SK-N-SH (cell line): ENCODE results near the gene GORASP1. TPM values are rescaled to one million over a fixed set of nuclear protein-coding genes. Genes with fewer than 3 reads are reported as not detected.

Source experiments
- CTCF ChIA-PET: fragments of 300-600, 350-600 bp; formaldehyde crosslinking; extraction: SDS; loops from one replicate; lab custom pipeline; 2021; lab: Yijun Ruan, JAX
- POLR2A ChIA-PET: fragments of 350-600 bp; sonication (Branson Sonifier 250); formaldehyde crosslinking; extraction: SDS; loops from one replicate; lab custom pipeline; 2020; ENCODE audit warnings: antibody characterized with exemption, inconsistent platforms; lab: Yijun Ruan, JAX
- DNase-seq: peaks from one replicate; pipeline ENCODE4 v3.0.0; 2012
- H2AFZ ChIP-seq: fragments of 200-600 bp; sonication (generic); 2 replicates; pipeline ENCODE4 v1.8.1; 2016; ENCODE audit warnings: antibody characterized with exemption, mild to moderate bottlenecking, low read depth
- H3F3A ChIP-seq: fragments of 200-600 bp; sonication (generic); replicated peaks from 2 replicates; pipeline ENCODE3; 2016; ENCODE audit warnings: antibody characterized with exemption, mild to moderate bottlenecking; ENCODE audit not compliant: insufficient read depth
- H3K27ac ChIP-seq, 2 experiments: fragments of 200-500 bp in 1 of 2; fragments of 200-600 bp in 1 of 2; sonication (Bioruptor generic) in 1 of 2; sonication (generic), shearing (Covaris generic) in 1 of 2; 2 replicates each; pipeline versions ENCODE4 v1.5.1 to v1.6.1; 2014 to 2016; ENCODE audit warnings: low read depth in 2 of 2, inconsistent platforms in 1 of 2, low read length in 1 of 2, mild to moderate bottlenecking in 1 of 2, mixed read lengths in 1 of 2
- H3K27me3 ChIP-seq: fragments of 200-600 bp; sonication (generic), shearing (Covaris generic); 2 replicates; pipeline ENCODE4 v1.6.1; 2016; ENCODE audit warnings: mixed run types; ENCODE audit not compliant: insufficient read depth
- H3K36me3 ChIP-seq, 2 experiments: fragments of 200-500 bp in 1 of 2; fragments of 200-600 bp in 1 of 2; sonication (Bioruptor generic) in 1 of 2; sonication (generic) in 1 of 2; replicated peaks in 1 of 2; 2 replicates each; pipeline versions ENCODE3 to v1.5.1; 2014 to 2016; ENCODE audit warnings: low read length in 1 of 2, mild to moderate bottlenecking in 1 of 2; ENCODE audit not compliant: insufficient read depth in 2 of 2, control insufficient read depth in 1 of 2
- H3K4me1 ChIP-seq, 2 experiments: fragments of 200-500 bp in 1 of 2; fragments of 200-600 bp in 1 of 2; sonication (Bioruptor generic) in 1 of 2; sonication (generic), shearing (Covaris generic) in 1 of 2; 2 replicates each; pipeline versions ENCODE4 v1.5.1 to v1.6.1; 2014 to 2016; ENCODE audit warnings: low read depth in 1 of 2, low read length in 1 of 2, mixed run types in 1 of 2; ENCODE audit not compliant: insufficient read depth in 2 of 2, control insufficient read depth in 1 of 2
- H3K4me2 ChIP-seq: fragments of 200-600 bp; sonication (generic), shearing (Covaris generic); 2 replicates; pipeline ENCODE4 v1.6.1; 2017; ENCODE audit warnings: mixed run types
- H3K4me3 ChIP-seq, 2 experiments: fragments of 200-500 bp in 1 of 2; fragments of 200-600 bp in 1 of 2; sonication (Bioruptor generic) in 1 of 2; sonication (generic), shearing (Covaris generic) in 1 of 2; 2 replicates each; pipeline versions ENCODE4 v1.5.1 to v1.8.1; 2014 to 2016; ENCODE audit warnings: low read depth in 2 of 2, inconsistent platforms in 1 of 2, low read length in 1 of 2, mild to moderate bottlenecking in 1 of 2, mixed read lengths in 1 of 2, moderate library complexity in 1 of 2
- H3K79me2 ChIP-seq: fragments of 200-600 bp; sonication (generic); 2 replicates; pipeline ENCODE4 v1.8.1; 2017; ENCODE audit warnings: mild to moderate bottlenecking; ENCODE audit not compliant: insufficient read depth
- H3K9ac ChIP-seq: fragments of 200-600 bp; sonication (generic); 2 replicates; pipeline ENCODE4 v1.6.1; 2017; ENCODE audit warnings: mixed run types
- H3K9me2 ChIP-seq: fragments of 200-600 bp; sonication (generic); 2 replicates; pipeline ENCODE4 v1.6.1; 2017; ENCODE audit warnings: mixed run types
- H3K9me3 ChIP-seq: fragments of 200-600 bp; sonication (generic); 2 replicates; pipeline ENCODE4 v1.6.1; 2017; ENCODE audit warnings: mixed run types, mild to moderate bottlenecking, moderate library complexity
- H4K20me1 ChIP-seq: fragments of 200-600 bp; sonication (generic); 2 replicates; pipeline ENCODE4 v1.6.1; 2017; ENCODE audit warnings: mild to moderate bottlenecking, mixed run types; ENCODE audit not compliant: insufficient read depth
- EP300 ChIP-seq, 2 experiments: IDR thresholded peaks; 2 replicates each; pipeline versions ENCODE4 v1.4.0 to v1.6.1; 2012; ENCODE audit warnings: borderline replicate concordance in 1 of 2, low read depth in 1 of 2, low read length in 1 of 2
- FOXJ3 ChIP-seq: sonication (generic); formaldehyde crosslinking; IDR thresholded peaks from 2 replicates; pipeline ENCODE4 v1.5.1; 2020; ENCODE audit warnings: mild to moderate bottlenecking, missing genetic modification reagents
- FOXM1 ChIP-seq: IDR thresholded peaks from 2 replicates; pipeline ENCODE4 v1.4.0; 2012; ENCODE audit warnings: low read depth, mild to moderate bottlenecking
- GABPA ChIP-seq: IDR thresholded peaks from 2 replicates; pipeline ENCODE4 v1.4.0; 2012; ENCODE audit warnings: low read depth, mild to moderate bottlenecking
- JUND ChIP-seq: IDR thresholded peaks from 2 replicates; pipeline ENCODE4 v1.4.0; 2012
- NRF1 ChIP-seq: IDR thresholded peaks from 2 replicates; pipeline ENCODE4 v1.6.1; 2012; ENCODE audit warnings: low read depth, mild to moderate bottlenecking, low read length
- PBX3 ChIP-seq: IDR thresholded peaks from 2 replicates; pipeline ENCODE4; 2012
- POLR2AphosphoS5 ChIP-seq: IDR thresholded peaks from 2 replicates; pipeline ENCODE4 v1.6.1; 2012; ENCODE audit warnings: low read depth, low read length
- RFX5 ChIP-seq: IDR thresholded peaks from 2 replicates; pipeline ENCODE4 v1.6.1; 2012; ENCODE audit warnings: mild to moderate bottlenecking, improper control_type of control experiment, low read length
- RXRA ChIP-seq: IDR thresholded peaks from 2 replicates; pipeline ENCODE4 v1.4.0; 2012; ENCODE audit warnings: low read depth, mild to moderate bottlenecking, borderline replicate concordance
- SMC3 ChIP-seq: IDR thresholded peaks from 2 replicates; pipeline ENCODE4 v1.6.1; 2012; ENCODE audit warnings: low read depth, low read length, improper control_type of control experiment
- TCF12 ChIP-seq: IDR thresholded peaks from 2 replicates; pipeline ENCODE4 v1.4.0; 2012
- TEAD4 ChIP-seq: IDR thresholded peaks from 2 replicates; pipeline ENCODE4 v1.4.0; 2012; ENCODE audit warnings: mild to moderate bottlenecking, borderline replicate concordance; ENCODE audit not compliant: insufficient read depth
- YY1 ChIP-seq: IDR thresholded peaks from 2 replicates; pipeline ENCODE4 v1.4.0; 2012; ENCODE audit warnings: low read depth, mild to moderate bottlenecking
- ZBTB33 ChIP-seq: IDR thresholded peaks from 2 replicates; pipeline ENCODE4 v1.4.0; 2012; ENCODE audit warnings: low read depth, borderline replicate concordance
- WGBS: methylation state at CpG from one replicate; pipeline ENCODE4 v1.1.6; 2017; ENCODE audit warnings: low lambda C conversion rate; 5-methylcytosine and 5-hydroxymethylcytosine counted together
- polyA plus RNA-seq, 3 experiments: library from polyadenylated mRNA; depleted of rRNA; stranded (reverse); fragments of >200 nt; gene quantifications; 2 replicates each; pipeline ENCODE4 v1.2.3, GENCODE V29; 2012
- TF ChIP-seq, protein P1 (sequence below): IDR thresholded peaks from 2 replicates; pipeline ENCODE4 v1.6.1; 2012; ENCODE audit warnings: mild to moderate bottlenecking, low read depth, low read length, moderate library complexity
- TF ChIP-seq, protein P2 (sequence below): fragments of 150-350 bp; IDR thresholded peaks from 2 replicates; pipeline ENCODE4 v1.6.1; 2016; ENCODE audit warnings: mild to moderate bottlenecking, low read depth, low read length

Gene GORASP1
- polyA plus RNA-seq, 1 of the 3 experiments (the other 2 are of a cell fraction): 44.3 TPM

DNA sequence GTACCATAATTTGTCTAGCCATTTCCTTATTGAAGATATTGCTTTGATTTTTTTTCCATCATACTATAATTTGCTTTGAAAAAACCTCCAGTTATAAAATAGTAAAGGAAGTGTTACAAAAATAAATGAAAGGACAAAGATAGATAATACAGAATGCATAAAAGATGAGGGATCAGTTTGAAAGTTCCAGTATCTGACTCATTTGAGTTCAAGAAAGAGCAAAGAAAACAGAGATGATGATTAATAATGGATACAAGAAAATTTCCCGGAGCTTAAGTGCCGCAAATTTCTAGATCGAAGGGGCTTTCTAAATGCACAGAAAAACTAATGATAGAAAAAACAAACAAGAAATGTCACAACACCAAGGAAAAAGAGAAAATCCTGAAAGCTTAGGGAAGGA, 51.3 kb downstream of the GORASP1 start:
- peak overlapping the region; percentile 33; the same call in 1 of the 2 replicates for H3K4me2 ChIP-seq
- CTCF ChIA-PET: interaction anchor here (1.1 to 1.4 kb wide), 2 partner anchors 9 to 26 kb away, joined by 3 to 4 read pairs; no protein-coding TSS in a partner anchor
- H3K9me2 ChIP-seq: no peaks in the 10 kb centered on the region
- no peak for DNase-seq
- POLR2A ChIA-PET: no interaction called here
- H3K4me1 ChIP-seq: peaks cover 0 to 3% of the 10 kb centered on the region in 2 experiments; a peak in 2 of 4 replicates
- peaks cover 84% of the 10 kb centered on the region for H3K79me2 ChIP-seq
- H3K36me3 ChIP-seq: peaks cover 0 to 4% of the 10 kb centered on the region in 2 experiments
- H4K20me1 ChIP-seq: peaks cover 3% of the 10 kb centered on the region
- WGBS: 89% methylated on average over 3 of the region's 3 CpGs
- no peak overlapping the region for H3K9ac ChIP-seq
- H3K9me3 ChIP-seq: no peaks in the 10 kb centered on the region
- H3K4me3 ChIP-seq: no peak overlapping the region
- H3F3A ChIP-seq: peaks cover 9% of the 10 kb centered on the region
- TF ChIP-seq, protein P1, sequence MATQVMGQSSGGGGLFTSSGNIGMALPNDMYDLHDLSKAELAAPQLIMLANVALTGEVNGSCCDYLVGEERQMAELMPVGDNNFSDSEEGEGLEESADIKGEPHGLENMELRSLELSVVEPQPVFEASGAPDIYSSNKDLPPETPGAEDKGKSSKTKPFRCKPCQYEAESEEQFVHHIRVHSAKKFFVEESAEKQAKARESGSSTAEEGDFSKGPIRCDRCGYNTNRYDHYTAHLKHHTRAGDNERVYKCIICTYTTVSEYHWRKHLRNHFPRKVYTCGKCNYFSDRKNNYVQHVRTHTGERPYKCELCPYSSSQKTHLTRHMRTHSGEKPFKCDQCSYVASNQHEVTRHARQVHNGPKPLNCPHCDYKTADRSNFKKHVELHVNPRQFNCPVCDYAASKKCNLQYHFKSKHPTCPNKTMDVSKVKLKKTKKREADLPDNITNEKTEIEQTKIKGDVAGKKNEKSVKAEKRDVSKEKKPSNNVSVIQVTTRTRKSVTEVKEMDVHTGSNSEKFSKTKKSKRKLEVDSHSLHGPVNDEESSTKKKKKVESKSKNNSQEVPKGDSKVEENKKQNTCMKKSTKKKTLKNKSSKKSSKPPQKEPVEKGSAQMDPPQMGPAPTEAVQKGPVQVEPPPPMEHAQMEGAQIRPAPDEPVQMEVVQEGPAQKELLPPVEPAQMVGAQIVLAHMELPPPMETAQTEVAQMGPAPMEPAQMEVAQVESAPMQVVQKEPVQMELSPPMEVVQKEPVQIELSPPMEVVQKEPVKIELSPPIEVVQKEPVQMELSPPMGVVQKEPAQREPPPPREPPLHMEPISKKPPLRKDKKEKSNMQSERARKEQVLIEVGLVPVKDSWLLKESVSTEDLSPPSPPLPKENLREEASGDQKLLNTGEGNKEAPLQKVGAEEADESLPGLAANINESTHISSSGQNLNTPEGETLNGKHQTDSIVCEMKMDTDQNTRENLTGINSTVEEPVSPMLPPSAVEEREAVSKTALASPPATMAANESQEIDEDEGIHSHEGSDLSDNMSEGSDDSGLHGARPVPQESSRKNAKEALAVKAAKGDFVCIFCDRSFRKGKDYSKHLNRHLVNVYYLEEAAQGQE: no peak
- TF ChIP-seq TCF12 (no peak), SMC3 (no peak), GABPA (no peak), ZBTB33 (no peak), EP300 (IDR thresholded peaks at IDR 0.05; ENCODE audit: borderline replicate concordance in 1 of 2, low read depth in 1 of 2, low read length in 1 of 2) (no peak), RXRA (no peak), TEAD4 (no peak), NRF1 (no peak), FOXJ3 (no peak), JUND (no peak), POLR2AphosphoS5 (no peak), PBX3 (no peak), YY1 (no peak), RFX5 (no peak), FOXM1 (no peak)
- TF ChIP-seq, protein P2, sequence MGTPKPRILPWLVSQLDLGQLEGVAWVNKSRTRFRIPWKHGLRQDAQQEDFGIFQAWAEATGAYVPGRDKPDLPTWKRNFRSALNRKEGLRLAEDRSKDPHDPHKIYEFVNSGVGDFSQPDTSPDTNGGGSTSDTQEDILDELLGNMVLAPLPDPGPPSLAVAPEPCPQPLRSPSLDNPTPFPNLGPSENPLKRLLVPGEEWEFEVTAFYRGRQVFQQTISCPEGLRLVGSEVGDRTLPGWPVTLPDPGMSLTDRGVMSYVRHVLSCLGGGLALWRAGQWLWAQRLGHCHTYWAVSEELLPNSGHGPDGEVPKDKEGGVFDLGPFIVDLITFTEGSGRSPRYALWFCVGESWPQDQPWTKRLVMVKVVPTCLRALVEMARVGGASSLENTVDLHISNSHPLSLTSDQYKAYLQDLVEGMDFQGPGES: no peak
- H2AFZ ChIP-seq: no peak overlapping the region
- H3K27me3 ChIP-seq: no peaks in the 10 kb centered on the region
- H3K27ac ChIP-seq: peak overlapping the region in 1 of 2 experiments; percentile 53; a peak in 2 of 4 replicates
